Smooth muscle cell (in vitro differentiated cells): Measurements from ENCODE around the gene ETV6. TPM values are rescaled to one million over a fixed set of nuclear protein-coding genes. Genes with fewer than 3 reads are reported as not detected.

ENCODE experiments used
- DNase-seq: peaks from one replicate; lab custom pipeline; 2025; ENCODE audit not compliant: unreplicated experiment; lab: John Stamatoyannopoulos, UW
- H2AFZ ChIP-seq: fragments of 200-600 bp; sonication (generic); 2 replicates; pipeline ENCODE4 v1.6.0; 2016; ENCODE audit warnings: antibody characterized with exemption, low read depth, mild to moderate bottlenecking
- H3F3A ChIP-seq: fragments of 200-600 bp; sonication (generic); 2 replicates; pipeline ENCODE4 v1.6.0; 2017; ENCODE audit warnings: antibody characterized with exemption, low read depth
- H3K27ac ChIP-seq: fragments of 200-600 bp; sonication (generic); 2 replicates; pipeline ENCODE4 v1.5.1; 2016; ENCODE audit warnings: low read depth, mild to moderate bottlenecking
- H3K27me3 ChIP-seq: fragments of 200-600 bp; sonication (generic); 2 replicates; pipeline ENCODE4 v1.6.1; 2016; ENCODE audit warnings: low read depth, mild to moderate bottlenecking
- H3K36me3 ChIP-seq: fragments of 200-600 bp; sonication (generic); 2 replicates; pipeline ENCODE4 v1.5.1; 2016; ENCODE audit warnings: low read depth
- H3K4me1 ChIP-seq: fragments of 200-600 bp; sonication (generic); 2 replicates; pipeline ENCODE4 v1.5.1; 2016; ENCODE audit warnings: low read depth
- H3K4me2 ChIP-seq: fragments of 200-600 bp; sonication (generic); 2 replicates; pipeline ENCODE4 v1.6.0; 2016; ENCODE audit warnings: mild to moderate bottlenecking
- H3K4me3 ChIP-seq: fragments of 200-600 bp; sonication (generic); 2 replicates; pipeline ENCODE4 v1.5.1; 2016; ENCODE audit warnings: mild to moderate bottlenecking
- H3K79me2 ChIP-seq: fragments of 200-600 bp; sonication (generic); 2 replicates; pipeline ENCODE4 v1.6.0; 2016; ENCODE audit warnings: low read depth, mild to moderate bottlenecking
- H3K9ac ChIP-seq: fragments of 200-600 bp; sonication (generic); 2 replicates; pipeline ENCODE4 v1.6.0; 2016; ENCODE audit warnings: low read depth
- H3K9me3 ChIP-seq: fragments of 200-600 bp; sonication (generic); replicated peaks from 2 replicates; pipeline ENCODE4 v1.5.1; 2016; ENCODE audit warnings: low read depth
- H4K20me1 ChIP-seq: fragments of 200-600 bp; sonication (generic); 2 replicates; pipeline ENCODE4 v1.6.0; 2016; ENCODE audit warnings: low read depth
- CTCF ChIP-seq: fragments of 200-600 bp; sonication (generic); IDR thresholded peaks from 2 replicates; pipeline ENCODE4 v1.5.1; 2017; ENCODE audit warnings: borderline replicate concordance, mild to moderate bottlenecking, antibody characterized with exemption; ENCODE audit not compliant: insufficient read depth, poor library complexity, severe bottlenecking
- WGBS: methylation state at CpG from one replicate; pipeline ENCODE4 v1.1.7; 2016; ENCODE audit warnings: low lambda C conversion rate; 5-methylcytosine and 5-hydroxymethylcytosine counted together
- polyA plus RNA-seq: library from polyadenylated mRNA; unstranded; fragments of >200 nt; fragmentation: Nextera tagmentation; extraction: Ambion mirVana; gene quantifications from 2 replicates; pipeline ENCODE4 v1.2.1, GENCODE V29; 2016
- total RNA-seq: library from RNA; depleted of rRNA; stranded (reverse); fragments of >200 nt; gene quantifications from 2 replicates; pipeline ENCODE4 v1.2.3, GENCODE V29; 2014

Gene ETV6
- total and polyA plus RNA-seq, 2 experiments from 2014 or later, result 11.5 to 23.8 TPM

DNA sequence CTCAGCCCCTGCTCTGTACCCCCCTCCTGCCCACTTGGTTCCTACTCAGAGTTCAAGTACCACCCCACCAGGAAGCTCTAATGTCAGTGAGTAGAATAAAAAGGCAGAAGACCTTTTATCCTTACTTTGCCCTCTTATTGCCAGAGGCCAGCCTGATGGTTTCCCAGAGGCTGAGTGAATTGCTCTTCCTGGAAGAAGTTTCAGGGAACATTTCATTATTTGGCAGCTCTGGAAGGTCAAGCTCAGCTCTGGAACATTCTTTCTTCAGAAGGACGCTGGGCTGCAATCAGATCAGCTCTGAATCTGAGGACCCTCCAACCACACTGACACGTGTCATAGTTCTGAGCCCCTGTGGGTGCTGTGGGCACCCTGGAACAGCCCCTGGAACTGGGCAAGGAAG lies 188.9 kb downstream of the ETV6 start:
- Histone ChIP-seq H3K79me2 (peaks cover 38% of the 10 kb centered on the region), H2AFZ (no peak overlapping the region), H3K27me3 (no peaks in the 10 kb centered on the region), H4K20me1 (peaks cover 14% of the 10 kb centered on the region), H3K27ac (peak overlapping the region; percentile 25), H3K9me3 (no peaks in the 10 kb centered on the region), H3K36me3 (no peaks in the 10 kb centered on the region), H3K4me3 (no peak overlapping the region), H3K9ac (no peak overlapping the region), H3F3A (peaks cover 6% of the 10 kb centered on the region), H3K4me1 (no peaks in the 10 kb centered on the region), H3K4me2 (no peak overlapping the region)
- DNase-seq, result no peak
- 100% methylated on average over 2 of the region's 2 CpGs for WGBS
- TF ChIP-seq CTCF, result no peak

DNA sequence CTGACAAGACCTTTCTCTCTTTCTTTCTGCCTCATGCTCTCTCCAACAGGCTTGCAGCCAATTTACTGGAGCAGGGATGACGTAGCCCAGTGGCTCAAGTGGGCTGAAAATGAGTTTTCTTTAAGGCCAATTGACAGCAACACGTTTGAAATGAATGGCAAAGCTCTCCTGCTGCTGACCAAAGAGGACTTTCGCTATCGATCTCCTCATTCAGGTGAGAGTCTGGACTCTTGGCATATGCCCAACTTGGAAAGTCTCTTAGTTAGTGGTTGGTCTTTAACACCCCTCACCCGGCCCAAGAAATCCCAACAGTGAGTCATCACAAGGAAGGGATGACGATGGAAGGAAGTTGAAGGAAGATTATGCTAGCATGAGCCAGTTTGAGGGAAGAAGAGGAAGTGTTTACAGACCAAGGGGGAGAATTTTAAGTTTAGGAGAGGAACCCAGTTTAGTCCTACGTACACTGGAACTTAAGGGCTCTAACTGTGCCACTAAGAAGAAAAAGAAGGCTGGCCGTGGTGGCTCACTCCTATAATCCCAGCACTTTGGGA lies 189.7 kb downstream of the ETV6 start:
- DNase-seq, result no peak
- no peaks in the 10 kb centered on the region for H3K27me3 ChIP-seq
- TF ChIP-seq CTCF, result no peak
- no peak overlapping the region for H3K4me2 ChIP-seq
- no peaks in the 10 kb centered on the region for H3K36me3 ChIP-seq
- no peaks in the 10 kb centered on the region for H3K4me1 ChIP-seq
- H3F3A ChIP-seq, result peaks cover 3% of the 10 kb centered on the region
- H2AFZ ChIP-seq, result no peak overlapping the region
- WGBS, result 62% methylated on average over 8 of the region's 8 CpGs
- H4K20me1 ChIP-seq, result peaks cover 7% of the 10 kb centered on the region
- peaks cover 38% of the 10 kb centered on the region for H3K79me2 ChIP-seq
- H3K4me3 ChIP-seq, result no peak overlapping the region
- H3K27ac ChIP-seq, result peak overlapping the region; percentile 25
- no peak overlapping the region for H3K9ac ChIP-seq
- no peaks in the 10 kb centered on the region for H3K9me3 ChIP-seq

GRCh38 chr12:11840366-11840765 lies 190.9 kb downstream of the ETV6 start:
- Histone ChIP-seq H3K27ac (no peak overlapping the region), H3K9me3 (no peaks in the 10 kb centered on the region), H3K27me3 (no peaks in the 10 kb centered on the region), H3K36me3 (no peaks in the 10 kb centered on the region), H3K4me1 (no peaks in the 10 kb centered on the region), H3K9ac (no peak overlapping the region), H3K4me2 (no peak overlapping the region), H3F3A (no peaks in the 10 kb centered on the region), H3K79me2 (peaks cover 27% of the 10 kb centered on the region), H2AFZ (no peak overlapping the region), H3K4me3 (no peak overlapping the region), H4K20me1 (no peaks in the 10 kb centered on the region)
- 90% methylated on average over 8 of the region's 8 CpGs for WGBS
- no peak for DNase-seq
- no peak for TF ChIP-seq CTCF

GRCh38 chr12:11846488-11846887 lies 197.0 kb downstream of the ETV6 start:
- Histone ChIP-seq H3K27me3 (no peaks in the 10 kb centered on the region), H3K9ac (no peak overlapping the region), H3K36me3 (no peaks in the 10 kb centered on the region), H3K4me3 (no peak overlapping the region), H3K79me2 (no peaks in the 10 kb centered on the region), H3K9me3 (no peaks in the 10 kb centered on the region), H2AFZ (no peak overlapping the region), H3F3A (no peaks in the 10 kb centered on the region), H3K27ac (no peak overlapping the region), H3K4me1 (no peaks in the 10 kb centered on the region), H4K20me1 (peaks cover 14% of the 10 kb centered on the region), H3K4me2 (no peak overlapping the region)
- DNase-seq, result no peak
- no peak for TF ChIP-seq CTCF
- WGBS, result 68% methylated on average over 4 of the region's 4 CpGs
